PFSK-1 (cell line): ENCODE data around the gene ARHGAP12.

Source experiments
- FOXP2 ChIP-seq: optimal IDR thresholded peaks from 2 replicates; pipeline ENCODE3; 2011; ENCODE audit warnings: borderline replicate concordance, control low read depth, inconsistent platforms; ENCODE audit not compliant: insufficient read depth; ENCODE audit errors: extremely low read length, extremely low read depth
- POLR2AphosphoS5 ChIP-seq: IDR thresholded peaks from 2 replicates; pipeline ENCODE4 v1.6.1; 2012; ENCODE audit warnings: low read depth, mild to moderate bottlenecking, control low read depth, low read length, moderate library complexity
- SIN3A ChIP-seq: IDR thresholded peaks from 2 replicates; pipeline ENCODE4 v1.6.1; 2012; ENCODE audit warnings: mild to moderate bottlenecking, low read length, moderate library complexity, borderline replicate concordance; ENCODE audit not compliant: insufficient read depth
- TAF1 ChIP-seq: IDR thresholded peaks from 2 replicates; pipeline ENCODE4 v1.6.1; 2012; ENCODE audit warnings: low read length, control low read depth, borderline replicate concordance; ENCODE audit not compliant: insufficient read depth
- TF ChIP-seq, protein P1 (sequence below), 2 experiments: IDR thresholded peaks; 2 replicates each; pipeline versions ENCODE4 v1.6.1 to v1.8.0; 2011 to 2012; ENCODE audit warnings: low read depth in 2 of 2, low read length in 2 of 2, control low read depth in 1 of 2, inconsistent platforms in 1 of 2, mild to moderate bottlenecking in 1 of 2, moderate library complexity in 1 of 2; ENCODE audit not compliant: insufficient read depth in 1 of 2

ARHGAP12 gene

DNA sequence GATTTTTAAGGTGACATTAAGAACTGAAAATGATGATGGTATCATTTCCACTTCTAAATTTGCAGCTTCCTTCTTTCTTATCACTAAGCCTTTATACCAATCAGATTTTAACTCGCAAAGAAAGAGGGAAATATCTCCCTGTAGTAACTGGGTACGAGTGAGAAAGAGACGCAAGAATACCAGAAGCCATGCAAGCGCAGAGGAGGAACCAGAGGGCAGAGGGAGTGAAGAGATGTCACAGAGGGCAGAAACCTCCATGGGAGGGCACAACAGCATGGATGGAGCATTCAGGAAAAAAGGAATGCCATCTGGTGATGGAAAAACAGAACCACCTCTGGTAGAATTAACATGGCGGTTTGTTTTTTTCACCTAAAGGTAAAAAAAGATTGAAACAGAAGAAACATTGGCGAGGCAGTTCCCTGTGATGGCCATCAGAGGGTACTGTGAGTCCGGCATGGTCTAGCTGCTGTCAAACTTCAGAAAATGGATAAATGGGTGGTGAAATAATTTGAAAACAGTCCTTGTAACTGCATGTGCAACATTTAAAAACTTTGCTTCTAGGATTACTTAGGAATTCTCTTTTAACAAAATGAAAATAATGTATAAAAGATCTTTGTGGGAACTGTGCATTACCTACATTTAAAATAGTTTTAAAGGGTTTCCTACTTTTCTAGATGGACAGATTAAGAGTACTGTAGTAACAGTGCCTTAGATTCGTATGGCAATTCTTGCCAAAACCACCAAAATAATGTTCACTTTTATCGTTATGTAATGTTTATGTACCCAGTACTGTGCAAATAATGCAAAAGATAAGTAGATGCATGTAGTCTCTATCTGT lies 91.8 kb downstream of the ARHGAP12 start:
- TF ChIP-seq TAF1 (no peak), FOXP2 (no peak), POLR2AphosphoS5 (no peak), SIN3A (no peak)
- TF ChIP-seq, protein P1, sequence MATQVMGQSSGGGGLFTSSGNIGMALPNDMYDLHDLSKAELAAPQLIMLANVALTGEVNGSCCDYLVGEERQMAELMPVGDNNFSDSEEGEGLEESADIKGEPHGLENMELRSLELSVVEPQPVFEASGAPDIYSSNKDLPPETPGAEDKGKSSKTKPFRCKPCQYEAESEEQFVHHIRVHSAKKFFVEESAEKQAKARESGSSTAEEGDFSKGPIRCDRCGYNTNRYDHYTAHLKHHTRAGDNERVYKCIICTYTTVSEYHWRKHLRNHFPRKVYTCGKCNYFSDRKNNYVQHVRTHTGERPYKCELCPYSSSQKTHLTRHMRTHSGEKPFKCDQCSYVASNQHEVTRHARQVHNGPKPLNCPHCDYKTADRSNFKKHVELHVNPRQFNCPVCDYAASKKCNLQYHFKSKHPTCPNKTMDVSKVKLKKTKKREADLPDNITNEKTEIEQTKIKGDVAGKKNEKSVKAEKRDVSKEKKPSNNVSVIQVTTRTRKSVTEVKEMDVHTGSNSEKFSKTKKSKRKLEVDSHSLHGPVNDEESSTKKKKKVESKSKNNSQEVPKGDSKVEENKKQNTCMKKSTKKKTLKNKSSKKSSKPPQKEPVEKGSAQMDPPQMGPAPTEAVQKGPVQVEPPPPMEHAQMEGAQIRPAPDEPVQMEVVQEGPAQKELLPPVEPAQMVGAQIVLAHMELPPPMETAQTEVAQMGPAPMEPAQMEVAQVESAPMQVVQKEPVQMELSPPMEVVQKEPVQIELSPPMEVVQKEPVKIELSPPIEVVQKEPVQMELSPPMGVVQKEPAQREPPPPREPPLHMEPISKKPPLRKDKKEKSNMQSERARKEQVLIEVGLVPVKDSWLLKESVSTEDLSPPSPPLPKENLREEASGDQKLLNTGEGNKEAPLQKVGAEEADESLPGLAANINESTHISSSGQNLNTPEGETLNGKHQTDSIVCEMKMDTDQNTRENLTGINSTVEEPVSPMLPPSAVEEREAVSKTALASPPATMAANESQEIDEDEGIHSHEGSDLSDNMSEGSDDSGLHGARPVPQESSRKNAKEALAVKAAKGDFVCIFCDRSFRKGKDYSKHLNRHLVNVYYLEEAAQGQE (IDR thresholded peaks at IDR 0.05; ENCODE audit: insufficient read depth in 1 of 2, low read depth in 2 of 2, low read length in 2 of 2), result no peak

DNA sequence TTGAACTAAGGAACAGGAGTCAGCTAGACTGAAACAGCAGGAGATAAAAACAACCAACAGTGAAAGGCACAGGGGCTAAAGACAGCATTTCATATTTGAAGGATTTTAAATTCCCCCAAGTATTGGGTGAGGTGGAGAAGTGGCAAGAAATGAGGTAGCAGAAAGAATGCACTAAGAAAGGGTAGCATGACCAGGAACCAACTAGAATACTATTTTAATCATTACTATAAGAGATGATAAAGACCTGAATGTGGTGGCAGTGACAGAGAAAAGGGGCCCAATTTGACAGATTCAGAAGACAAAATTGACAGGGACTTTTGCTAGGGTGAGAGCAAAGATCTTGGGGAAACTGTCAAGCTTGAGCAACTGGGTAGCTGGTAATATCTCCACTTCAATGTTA lies 94.9 kb downstream of the ARHGAP12 start:
- TF ChIP-seq TAF1 (no peak), FOXP2 (no peak), POLR2AphosphoS5 (no peak), SIN3A (no peak)
- TF ChIP-seq, protein P1 (IDR thresholded peaks at IDR 0.05; ENCODE audit: insufficient read depth in 1 of 2, low read depth in 2 of 2, low read length in 2 of 2), result no peak

DNA sequence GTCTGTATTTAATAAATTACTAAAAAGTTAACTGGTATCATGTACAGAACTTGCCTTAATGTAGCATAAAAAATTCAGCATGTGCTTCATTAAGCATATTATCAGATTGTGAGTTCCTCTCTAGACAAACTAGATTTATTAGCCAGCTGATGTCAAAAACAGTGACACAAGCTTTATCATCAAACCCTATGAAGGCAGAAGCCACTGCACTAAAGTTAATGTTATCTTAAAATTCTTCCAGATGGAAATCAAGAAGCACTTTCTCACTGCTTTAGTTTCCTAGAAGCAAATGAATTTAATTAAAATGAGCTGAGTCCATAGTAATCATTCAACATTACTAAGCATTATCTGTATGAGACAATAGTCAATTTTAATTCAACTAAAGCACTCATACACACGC lies 96.4 kb downstream of the ARHGAP12 start:
- TF ChIP-seq, protein P1 (IDR thresholded peaks at IDR 0.05; ENCODE audit: insufficient read depth in 1 of 2, low read depth in 2 of 2, low read length in 2 of 2), result no peak
- TF ChIP-seq POLR2AphosphoS5 (no peak), FOXP2 (no peak), SIN3A (no peak), TAF1 (no peak)

DNA sequence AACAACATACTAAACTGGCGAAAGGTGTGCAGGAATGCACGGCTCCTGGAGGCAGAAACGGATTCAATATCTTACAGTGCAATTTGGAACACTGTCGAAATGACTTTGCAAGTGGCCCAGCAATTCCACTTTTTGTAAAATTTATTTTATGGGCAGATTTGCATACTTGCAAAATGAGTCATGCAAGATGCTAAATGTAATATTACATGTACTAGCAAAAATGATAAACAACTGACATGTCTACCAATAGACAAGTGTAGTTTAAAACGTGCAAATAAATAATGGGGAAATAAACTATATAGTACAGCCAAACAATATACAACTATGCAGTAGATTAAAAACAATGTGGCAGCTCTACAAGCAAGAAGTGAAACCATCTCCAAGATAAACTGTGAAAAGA lies 97.7 kb downstream of the ARHGAP12 start:
- TF ChIP-seq SIN3A (no peak), FOXP2 (no peak), POLR2AphosphoS5 (no peak), TAF1 (no peak)
- TF ChIP-seq, protein P1 (IDR thresholded peaks at IDR 0.05; ENCODE audit: insufficient read depth in 1 of 2, low read depth in 2 of 2, low read length in 2 of 2), result no peak
